NCI-H748 treated with DMSO at 0.1 percent for 48 hours (cell line): Measurements from ENCODE around the gene CCNT2.
"Not testable (repeated sequence)": the region's sequence is repeated elsewhere in the genome, so short reads cannot be mapped to it uniquely, and the experiment has no call there.

ENCODE experiments used
- DNase-seq: peaks from one replicate; lab custom pipeline; 2025; lab: John Stamatoyannopoulos, UW

The CCNT2 gene

DNA sequence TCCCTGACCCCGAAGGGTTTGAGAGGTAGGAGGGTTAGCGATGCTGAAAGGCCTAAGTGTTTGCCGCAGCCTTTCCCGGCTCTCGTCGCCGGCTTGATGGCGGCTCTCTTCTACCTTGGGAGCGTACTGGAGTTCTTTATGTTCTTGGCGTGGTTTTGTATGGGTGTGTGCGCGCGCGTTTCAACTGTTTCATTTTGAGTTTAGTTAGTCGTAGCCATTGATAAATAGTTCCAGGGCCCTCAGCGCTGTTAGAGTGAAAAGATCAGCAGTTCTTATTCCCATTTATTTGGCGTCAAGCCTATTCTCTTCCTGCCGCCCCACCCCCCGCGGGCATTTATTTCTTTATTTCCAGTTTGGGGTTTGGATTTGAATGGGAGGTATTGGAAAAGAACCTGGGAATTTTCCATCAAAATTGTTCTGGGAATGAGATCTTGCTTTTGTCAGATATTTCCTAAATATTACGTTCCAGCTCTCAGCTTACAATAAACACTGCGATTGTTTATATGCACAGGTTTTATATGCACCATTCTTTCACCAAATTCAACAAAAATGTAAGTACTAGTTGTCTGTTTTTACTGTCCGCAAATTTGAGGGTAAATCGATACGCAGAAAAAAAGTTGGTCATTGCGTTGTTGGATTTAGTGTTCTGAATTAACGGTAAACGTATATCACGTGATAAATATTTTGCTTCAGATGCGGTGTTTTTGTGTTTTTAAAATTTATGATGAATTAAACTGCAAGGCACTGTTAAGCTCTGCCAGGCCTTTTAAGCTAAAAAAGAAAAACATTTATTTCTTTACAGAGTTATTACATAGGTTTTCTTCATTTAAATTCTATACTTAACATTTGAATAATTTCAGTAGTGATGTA lies 954 bp downstream of the CCNT2 start:
- DNase-seq: peak; percentile 6

- DNase-seq: no peak
Measured at GRCh38 chr2:134924912-134925311, 6.3 kb downstream of the CCNT2 start.

DNA sequence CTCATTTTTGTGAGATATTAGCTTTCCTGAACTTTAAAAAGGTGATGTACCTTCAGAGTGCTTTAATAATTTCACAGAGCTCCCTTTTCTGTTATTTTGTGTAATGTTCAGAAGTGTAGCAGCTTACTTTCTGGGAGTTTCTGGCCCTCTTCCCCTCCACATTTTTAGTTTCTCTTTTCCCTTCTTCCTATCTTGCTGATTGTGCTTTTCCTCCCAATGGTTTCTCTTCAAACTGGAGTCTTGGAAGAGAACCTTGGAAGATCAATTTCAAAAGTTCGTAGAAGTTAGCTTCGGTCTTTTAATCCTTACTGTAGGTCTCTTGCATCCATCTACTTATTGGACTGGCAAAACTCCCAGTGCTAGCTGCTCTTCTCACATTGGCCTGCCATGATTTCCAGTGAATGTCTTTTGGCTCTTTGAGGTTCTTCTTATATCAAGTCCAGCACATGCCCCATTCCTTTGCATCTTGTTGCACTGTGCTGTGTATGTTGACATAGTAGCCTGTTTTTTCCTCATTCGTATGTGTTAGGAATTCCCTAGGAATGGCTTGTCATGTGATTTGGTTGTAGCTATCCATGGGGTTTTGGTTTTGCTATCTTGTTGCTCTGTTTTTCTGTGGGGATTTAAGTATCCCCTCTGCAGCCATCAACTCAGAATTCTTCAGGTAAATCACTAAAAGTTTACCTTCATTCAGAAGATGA lies 7.8 kb downstream of the CCNT2 start:
- no peak for DNase-seq

GRCh38 chr2:134927195-134927594 lies 8.6 kb downstream of the CCNT2 start:
- DNase-seq: no peak

- no peak for DNase-seq
Measured at GRCh38 chr2:134932864-134933526, 14.4 kb downstream of the CCNT2 start.

- no peak for DNase-seq
Measured at GRCh38 chr2:134933732-134934131, 15.1 kb downstream of the CCNT2 start.

DNA sequence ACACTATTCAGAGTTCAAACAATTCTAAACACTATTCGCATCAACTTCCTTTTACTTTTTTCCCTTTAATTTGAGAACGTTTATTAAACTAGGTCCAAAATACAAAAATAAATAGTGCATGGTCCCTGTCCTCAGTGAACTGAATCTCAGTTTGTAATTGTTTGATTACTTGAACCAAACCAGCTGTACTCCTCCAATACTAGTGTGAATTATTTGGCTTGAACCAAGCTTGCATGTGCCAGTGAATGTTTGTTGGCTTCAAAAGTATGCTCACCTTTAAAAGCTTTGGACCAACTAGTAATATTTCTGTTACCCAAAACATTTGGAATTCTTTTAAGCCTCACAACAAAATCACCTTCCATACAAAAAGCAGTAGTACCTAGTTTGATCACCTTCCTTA lies 15.5 kb downstream of the CCNT2 start:
- DNase-seq: no peak

DNA sequence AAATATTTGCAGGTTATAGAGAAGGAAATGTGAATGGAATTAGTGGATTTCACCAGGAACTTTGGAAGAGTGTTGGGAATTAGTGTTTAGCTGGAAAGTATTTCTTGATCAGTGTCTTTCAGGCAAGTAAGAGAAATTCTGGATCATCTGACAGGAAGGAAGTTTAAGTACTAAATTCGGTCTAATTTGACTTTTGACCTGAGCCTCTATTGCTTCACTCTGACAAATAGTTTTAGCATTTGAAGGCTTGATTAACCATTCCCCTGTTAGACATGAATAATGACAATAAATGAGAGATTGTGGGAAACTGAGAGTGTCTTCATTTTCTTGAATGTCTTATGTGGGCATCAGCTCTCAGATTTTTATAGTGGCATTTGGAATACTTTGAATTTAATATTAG lies 16.0 kb downstream of the CCNT2 start:
- DNase-seq: no peak

GRCh38 chr2:134936691-134937090 lies 18.1 kb downstream of the CCNT2 start:
- no peak for DNase-seq

DNA sequence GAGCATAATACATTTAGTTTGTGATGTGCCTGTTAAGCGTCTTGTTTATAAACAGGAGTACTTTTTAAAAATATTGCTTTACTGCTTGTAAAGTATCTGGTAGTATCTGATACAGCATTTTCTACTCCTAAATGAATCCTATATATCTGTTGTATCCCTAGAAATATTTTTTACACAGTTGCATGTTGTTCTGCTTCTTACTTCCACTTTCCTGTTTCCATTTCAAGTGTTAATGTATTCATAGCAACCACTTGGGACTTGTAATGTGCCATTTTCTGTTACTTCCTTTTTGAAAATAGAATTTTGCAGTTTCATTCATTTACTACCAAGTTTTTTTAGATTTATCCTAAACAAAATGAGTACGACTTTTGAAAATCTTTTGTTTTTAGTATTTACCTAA lies 24.9 kb downstream of the CCNT2 start:
- no peak for DNase-seq

DNA sequence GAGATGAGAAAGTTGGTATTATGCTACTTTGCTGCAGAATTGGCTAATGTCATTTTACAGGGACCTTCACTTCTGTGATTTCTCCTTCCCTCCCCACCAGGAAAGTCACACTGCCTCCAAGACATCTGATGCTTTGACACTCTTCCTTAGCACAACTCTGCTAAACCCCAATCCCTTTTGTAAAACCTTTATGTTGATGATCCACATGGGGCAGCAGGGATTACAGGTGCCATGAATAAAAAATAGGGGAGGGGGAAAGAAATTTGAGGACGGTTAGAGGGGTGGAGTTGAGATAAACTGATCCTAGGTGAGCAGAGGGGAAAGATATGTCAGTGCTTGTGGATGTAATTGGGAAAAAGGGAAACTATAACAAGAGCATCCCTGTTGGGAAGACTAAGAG lies 26.4 kb downstream of the CCNT2 start:
- DNase-seq: no peak

- DNase-seq: no peak
Measured at GRCh38 chr2:134946073-134946472, 27.5 kb downstream of the CCNT2 start.

GRCh38 chr2:134949981-134950708 lies 31.5 kb downstream of the CCNT2 start:
- DNase-seq: no peak

GRCh38 chr2:134950886-134951285 lies 32.3 kb downstream of the CCNT2 start:
- no peak for DNase-seq

DNA sequence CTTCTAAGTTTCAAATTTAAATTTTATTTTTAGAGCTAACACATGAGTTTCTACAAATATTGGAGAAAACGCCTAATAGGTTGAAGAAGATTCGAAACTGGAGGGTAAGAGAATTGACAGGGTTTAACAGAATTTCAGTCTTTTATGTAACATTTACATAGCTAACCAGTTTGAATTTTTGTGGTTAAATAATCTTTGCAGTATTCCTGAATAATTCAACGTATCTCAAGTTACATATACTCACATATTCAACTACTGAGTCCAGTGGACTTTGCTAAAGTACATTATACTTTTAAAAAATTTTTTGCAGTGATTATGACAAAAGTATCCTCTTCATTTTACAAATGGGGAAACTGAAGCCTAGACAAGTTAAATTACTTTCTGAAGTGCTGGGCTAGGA lies 34.0 kb downstream of the CCNT2 start:
- DNase-seq: no peak

DNA sequence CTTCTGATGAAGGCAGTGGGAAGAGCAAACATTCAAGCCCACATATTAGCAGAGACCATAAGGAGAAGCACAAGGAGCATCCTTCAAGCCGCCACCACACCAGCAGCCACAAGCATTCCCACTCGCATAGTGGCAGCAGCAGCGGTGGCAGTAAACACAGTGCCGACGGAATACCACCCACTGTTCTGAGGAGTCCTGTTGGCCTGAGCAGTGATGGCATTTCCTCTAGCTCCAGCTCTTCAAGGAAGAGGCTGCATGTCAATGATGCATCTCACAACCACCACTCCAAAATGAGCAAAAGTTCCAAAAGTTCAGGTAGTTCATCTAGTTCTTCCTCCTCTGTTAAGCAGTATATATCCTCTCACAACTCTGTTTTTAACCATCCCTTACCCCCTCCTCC lies 35.4 kb downstream of the CCNT2 start:
- DNase-seq: no peak

DNA sequence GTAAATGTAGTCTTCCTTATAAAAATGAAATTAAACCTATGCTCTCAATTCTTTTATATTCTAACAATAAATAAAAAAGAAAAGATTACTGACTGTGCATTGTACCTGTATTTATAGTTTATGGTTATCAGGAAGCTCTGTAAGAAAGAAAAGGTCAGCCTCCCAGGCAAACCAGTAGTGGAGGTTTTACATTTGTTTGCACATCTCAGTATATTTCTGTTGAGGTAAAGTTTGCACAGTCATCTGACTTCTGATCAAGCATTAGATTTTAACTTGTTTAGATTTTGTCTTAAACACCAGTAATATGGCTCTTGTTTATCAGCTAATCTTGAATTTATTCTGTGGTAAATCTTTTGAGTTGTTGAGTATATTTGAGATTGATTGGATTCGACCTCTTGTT lies 37.1 kb downstream of the CCNT2 start:
- DNase-seq: no peak

GRCh38 chr2:134957477-134957876 lies 38.9 kb downstream of the CCNT2 start:
- no peak for DNase-seq

DNA sequence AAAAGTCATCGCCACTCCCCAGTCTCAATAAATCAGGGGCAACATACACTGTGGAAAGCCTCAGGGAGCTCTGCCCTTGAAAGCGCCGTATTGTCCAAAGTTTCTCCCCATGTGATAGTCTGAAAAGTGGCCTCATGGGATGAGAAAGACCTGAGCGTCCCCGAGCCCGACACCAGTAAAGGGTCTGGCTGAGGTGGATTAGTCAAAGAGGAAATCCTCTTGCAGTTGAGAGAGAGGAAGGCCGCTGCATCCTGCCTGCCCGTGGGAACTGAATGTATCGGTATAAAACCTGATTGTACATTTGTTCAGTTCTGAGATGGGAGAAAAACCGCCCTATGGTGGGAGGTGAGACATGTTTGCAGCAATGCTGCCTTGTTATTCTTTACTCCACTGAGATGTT lies 48.5 kb downstream of the CCNT2 start:
- DNase-seq: not testable (repeated sequence)

DNA sequence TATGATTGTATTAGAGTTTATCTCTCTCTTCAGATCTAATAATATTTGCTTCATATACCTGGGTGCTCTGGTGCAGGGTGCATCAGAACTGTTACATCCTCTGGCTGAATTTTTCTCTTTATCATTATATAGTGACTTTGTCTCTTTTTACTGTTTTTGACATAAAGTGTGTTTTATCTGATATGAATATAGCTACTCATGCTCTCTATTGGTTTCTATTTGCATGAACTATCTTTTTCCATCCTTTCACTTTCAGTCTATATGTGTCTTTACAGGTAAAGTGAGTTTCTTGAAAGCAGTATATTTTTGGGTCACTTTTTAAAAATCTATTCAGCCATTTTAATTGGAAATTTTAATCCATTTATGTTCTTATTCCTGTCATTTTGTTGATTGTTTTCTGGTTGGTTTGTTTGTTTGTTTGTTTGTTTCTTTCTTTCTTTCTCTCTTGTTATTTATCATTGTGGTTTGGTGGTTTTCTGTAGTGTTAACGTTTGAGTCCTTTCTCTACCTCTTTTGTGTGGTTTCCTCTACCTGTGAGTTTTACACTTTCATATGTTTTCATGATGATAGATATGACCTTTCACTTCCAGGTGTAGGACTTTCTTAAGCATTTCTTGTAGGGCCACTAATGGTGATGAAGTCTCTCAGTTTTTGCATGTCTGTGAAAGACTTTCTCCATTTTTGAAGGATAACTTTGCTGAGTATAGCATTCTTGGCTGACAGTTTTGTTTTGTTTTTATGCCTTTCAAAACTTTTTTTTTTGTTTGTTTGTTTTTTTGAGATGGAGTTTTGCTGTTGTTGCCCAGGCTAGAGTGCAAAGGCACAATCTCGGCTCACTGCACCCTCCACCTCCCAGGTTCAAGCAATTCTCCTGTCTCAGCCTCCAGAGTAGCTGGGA lies 54.9 kb downstream of the CCNT2 start:
- DNase-seq: no peak

GRCh38 chr2:134975281-134976009 lies 56.8 kb downstream of the CCNT2 start:
- DNase-seq: no peak
